Measurements from ENCODE around the gene WRAP53.
"Not testable (repeated sequence)": the region's sequence is repeated elsewhere in the genome, so short reads cannot be mapped to it uniquely, and the experiment has no call there.

The WRAP53 gene

GRCh38 chr17:7687908-7688807 is at the start of gene WRAP53:
Gene WRAP53, plus strand, starts transcription at chr17:7688477. Its CDS starts 172 bp downstream, at chr17:7688649.
- peak; percentile 97 for DNase-seq

DNA sequence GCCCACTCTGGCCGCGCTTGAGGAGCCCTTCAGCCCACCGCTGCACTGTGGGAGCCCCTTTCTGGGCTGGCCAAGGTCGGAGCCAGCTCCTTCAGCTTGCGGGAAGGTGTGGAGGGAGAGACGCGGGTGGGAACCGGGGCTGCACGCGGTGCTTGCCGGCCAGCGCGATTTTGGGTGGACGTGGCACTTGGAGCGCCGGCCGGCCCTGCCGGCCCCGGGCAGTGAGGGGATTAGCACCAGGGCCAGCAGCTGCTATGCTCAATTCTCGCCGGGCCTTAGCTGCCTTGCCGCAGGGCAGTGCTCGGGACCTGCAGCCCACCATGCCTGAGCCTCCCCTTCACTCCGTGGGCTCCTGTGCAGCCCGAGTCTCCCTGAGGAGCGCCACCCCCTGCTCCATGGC is 47.5 kb upstream of the WRAP53 start:
- no peak for DNase-seq

DNA sequence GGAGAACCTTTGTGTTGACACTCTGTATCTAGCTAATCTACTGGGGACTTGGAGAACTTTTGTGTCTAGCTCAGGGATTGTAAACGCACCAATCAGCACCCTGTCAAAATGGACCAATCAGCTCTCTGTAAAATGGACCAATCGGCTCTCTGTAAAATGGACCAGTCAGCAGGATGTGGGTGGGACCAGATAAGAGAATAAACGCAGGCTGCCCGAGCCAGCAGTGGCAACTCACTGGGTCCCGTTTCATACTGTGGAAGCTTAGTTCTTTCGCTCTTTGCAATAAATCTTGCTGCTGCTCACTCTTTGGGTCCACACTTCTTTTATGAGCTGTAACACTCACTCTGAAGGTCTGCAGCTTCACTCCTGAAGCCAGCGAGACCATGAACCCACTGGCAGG is 46.6 kb upstream of the WRAP53 start:
- not testable (repeated sequence) for DNase-seq

DNA sequence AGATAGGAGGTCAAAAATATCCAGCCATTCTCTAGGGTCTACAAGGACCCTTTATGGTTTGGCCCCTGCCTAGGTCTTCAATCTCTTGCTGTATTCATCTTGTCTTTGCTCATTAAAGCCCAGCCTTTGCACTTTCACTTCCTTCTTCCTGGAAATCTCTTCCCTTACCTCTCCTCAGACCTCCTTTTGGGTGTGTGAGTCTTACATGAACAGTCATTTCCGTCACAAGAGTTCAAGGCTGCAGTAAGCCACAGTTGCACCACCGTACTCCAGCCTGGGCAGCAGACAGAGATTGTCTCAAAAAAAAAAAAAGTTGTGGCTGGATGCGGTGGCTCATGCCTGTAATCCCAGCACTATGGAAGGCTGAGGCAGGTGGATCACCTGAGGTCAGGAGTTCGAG is 43.5 kb upstream of the WRAP53 start:
- DNase-seq: no peak

GRCh38 chr17:7646457-7646856 is 41.8 kb upstream of the WRAP53 start:
- no peak for DNase-seq

GRCh38 chr17:7647018-7647417 is 41.3 kb upstream of the WRAP53 start:
- DNase-seq: no peak

DNA sequence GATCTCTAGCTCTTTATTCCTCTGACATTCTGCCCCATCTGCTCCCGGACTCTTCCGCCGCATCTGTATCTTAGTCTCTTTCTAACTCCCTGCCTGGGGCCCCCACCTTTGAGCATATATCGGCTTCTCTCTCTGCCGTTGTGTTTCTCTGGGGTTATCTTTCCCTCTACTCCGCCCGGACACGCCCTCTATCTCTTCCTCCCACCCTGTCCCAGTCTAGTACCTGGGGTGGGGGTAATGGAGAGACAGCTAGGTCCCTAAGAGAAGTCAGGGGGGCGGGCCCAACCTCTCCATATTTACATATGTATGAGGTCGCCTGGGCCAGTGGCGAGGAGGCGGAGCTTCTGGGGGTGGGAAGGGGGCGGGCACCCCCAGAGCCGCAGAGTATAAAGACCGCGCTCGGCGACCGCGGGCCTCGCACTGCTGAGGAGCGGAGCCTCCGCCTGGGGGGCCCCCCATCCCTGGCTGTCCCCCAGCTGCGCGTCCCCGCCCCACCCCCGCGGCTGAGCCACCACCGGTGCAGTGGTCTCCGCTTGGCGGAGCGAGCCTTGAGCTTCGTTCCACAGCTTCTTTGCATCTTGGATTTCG is 37.7 kb upstream of the WRAP53 start, which contains the start of gene ATP1B2:
ATP1B2 (plus strand) TSS at position 418 of the 588 bp plus-strand sequence. CDS start 593 bp downstream, outside the sequence.
- DNase-seq: peak; percentile 72

GRCh38 chr17:7651097-7651664 is 37.1 kb upstream of the WRAP53 start:
- no peak for DNase-seq

GRCh38 chr17:7651665-7652387 is 36.5 kb upstream of the WRAP53 start:
- no peak for DNase-seq

DNA sequence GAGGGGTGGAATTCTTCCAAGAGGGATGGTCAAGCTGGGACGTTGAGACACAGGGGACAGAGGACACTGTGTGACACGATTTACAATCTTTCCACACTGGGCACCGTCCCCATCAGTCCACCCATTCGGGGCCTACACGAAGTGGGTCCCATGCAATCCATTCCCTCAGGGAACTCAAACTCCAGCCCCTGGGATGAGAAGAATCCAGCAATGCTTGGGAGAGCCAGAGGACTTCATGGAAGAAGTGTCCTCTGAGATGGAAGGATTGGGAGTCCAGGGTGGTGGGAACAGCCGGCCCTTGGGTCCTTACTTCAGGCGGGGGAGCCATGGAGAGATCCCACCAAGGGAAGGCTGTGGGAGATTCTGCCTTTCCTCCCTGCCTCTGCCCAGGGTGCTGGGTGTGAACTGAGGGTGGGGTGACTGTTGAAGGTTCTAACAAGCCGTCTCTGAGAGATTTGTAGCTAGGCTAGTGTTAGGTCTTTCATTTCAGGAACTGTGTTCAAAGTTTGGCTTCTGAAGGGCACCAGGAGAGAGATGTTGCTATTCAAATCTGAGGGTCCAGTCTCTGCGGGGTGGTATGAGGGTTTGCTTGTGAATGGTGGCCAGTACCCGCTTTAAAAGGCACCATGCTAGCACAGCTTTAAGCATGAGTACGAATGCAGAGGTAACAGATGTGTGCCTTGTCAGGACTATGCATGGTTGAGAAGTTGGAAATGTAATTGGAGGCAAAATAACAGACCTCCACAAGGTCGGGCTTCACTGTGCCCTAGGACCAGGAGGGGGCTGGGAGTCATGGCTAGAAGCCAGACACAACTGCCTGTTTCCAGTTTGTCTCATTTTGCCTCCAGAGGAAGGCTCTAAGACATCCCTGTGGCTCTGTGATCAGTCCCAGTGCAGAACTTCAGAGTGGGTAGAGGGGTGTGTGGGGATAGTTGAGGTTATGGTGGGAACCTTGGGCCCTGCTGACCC is 35.6 kb upstream of the WRAP53 start:
- DNase-seq: no peak

DNA sequence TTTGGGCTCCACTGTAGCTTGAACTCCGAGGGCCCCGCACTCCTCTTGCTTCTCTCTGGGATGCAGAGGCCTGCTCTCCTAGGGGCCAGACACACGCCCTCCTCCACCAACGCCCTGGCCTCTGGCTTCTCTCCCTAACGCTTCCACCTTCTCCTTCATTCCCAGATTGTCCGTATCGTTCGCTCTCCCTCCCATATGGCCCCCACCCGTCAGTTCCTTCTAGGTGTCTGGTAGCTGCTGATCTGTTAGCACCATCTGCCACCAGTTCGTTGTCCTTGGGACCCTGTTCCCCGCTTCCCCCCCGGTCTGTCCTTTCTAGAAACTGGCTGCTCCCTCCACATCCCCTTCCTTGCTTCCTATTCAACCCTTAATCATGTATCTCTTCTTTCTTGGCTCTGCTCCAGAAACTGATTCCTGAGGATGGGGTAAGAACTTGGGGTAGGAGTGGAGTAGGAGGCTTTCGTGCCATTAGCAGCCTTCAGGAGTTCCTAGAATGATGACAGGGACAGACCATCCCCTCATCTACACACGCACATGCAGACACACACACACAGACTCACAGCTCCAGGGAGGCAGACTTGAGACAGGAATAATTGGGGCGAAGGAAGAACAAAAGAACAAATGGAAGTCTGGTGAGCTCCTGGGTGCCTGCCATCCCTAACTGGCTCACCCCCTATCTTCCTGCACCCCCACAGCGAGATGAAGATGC is 33.3 kb upstream of the WRAP53 start:
- DNase-seq: no peak

DNA sequence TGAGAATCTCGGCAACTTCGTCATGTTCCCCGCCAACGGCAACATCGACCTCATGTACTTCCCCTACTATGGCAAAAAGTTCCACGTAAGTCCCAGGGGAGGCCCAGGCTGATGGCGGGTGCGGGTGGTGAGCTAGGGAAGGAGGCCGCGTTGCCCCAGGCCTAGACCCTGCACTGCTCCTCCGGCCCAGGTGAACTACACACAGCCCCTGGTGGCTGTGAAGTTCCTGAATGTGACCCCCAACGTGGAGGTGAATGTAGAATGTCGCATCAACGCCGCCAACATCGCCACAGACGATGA is 32.8 kb upstream of the WRAP53 start:
- no peak for DNase-seq

GRCh38 chr17:7656958-7657609 is 31.2 kb upstream of the WRAP53 start:
- no peak for DNase-seq

DNA sequence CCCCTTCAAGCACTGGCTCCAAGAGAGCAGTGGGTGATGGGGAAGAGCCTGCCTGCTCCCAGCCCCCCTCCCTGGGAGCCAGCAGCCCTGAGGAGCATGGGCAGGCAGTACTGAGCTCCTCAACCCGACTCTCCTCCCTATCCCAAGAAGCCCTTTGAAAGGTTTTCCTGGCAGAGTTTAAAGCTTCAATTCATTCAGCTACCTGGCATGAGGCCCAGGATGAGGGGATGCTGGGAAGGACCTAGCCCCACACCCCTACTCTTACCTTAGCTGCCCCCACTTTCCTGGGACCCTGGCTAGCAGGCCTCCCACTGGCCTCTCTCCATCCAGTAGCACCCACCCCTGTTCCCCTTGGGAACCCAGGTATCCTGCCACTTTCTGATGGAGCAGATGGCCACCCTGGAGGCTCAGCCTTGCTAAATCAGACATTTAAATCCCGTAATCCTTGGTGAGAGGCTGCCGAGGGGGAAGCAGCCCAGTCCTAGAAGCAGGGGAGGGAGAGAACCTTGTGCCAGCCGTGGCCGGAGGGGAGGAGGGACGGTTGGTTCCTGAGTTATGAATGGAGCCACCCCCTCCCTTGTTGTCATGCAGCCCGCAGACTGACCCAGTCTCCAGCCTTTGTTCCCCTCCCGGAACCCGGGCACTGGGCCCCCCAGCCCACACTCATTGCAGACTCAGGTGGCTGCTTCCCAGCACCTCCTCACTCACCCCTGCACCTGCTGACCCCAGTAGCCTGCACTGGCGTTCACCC is 20.4 kb upstream of the WRAP53 start:
- no peak for DNase-seq

GRCh38 chr17:7668482-7668881 is 19.8 kb upstream of the WRAP53 start:
- DNase-seq: no peak

GRCh38 chr17:7673239-7673638 is 15.0 kb upstream of the WRAP53 start:
- DNase-seq: peak; percentile 51

- DNase-seq: no peak
Measured at GRCh38 chr17:7674934-7675333, 13.3 kb upstream of the WRAP53 start.

- DNase-seq: no peak
Measured at GRCh38 chr17:7676533-7676932, 11.7 kb upstream of the WRAP53 start.

DNA sequence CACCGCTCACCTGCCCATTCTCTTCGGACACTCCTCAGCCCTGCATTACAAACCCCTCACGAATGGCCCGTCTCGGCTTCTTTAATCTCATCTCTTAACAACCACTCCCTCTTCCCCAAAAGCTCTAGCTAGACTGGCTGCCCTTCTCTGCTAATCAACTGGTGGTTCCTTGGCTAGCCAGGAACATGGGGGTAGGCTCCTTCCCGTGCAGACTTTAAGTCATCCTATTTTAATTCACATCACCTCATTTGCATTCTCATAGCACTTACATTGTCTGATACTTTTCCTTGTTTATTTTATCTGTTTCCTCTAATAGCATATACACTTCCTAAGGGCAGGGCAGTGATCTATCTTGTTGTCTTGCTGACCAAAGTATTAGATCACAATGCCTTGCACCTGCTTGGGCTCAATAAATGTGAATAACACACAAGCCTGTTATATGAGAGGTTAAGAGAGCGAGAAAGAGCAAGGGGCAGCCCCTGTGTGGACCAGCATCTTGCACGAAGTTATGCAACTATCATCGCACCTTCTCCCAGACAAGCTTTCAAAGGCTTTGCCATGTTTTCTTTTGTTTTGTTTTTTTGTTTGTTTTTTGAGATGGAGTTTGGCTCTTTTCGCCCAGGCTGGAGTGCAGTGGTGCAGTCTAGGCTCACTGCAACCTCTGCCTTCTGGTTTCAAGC is 10.7 kb upstream of the WRAP53 start:
- DNase-seq: no peak
